Esophagus squamous epithelium (tissue), 4 donors: ENCODE data around the gene CHST11.

Source experiments
- POLR2A ChIP-seq, 4 donors: fragments of 450-650 bp; IDR thresholded peaks; one replicate each; pipeline ENCODE4 v1.6.1; 2017; ENCODE audit warnings: antibody characterized with exemption in 4 of 4, mild to moderate bottlenecking in 4 of 4, moderate library complexity in 3 of 4
- TF ChIP-seq, protein P1 (sequence below), 6 experiments: fragments of 450-650 bp in 4 of 6; fragments of 200-600 bp in 2 of 6; sonication (generic) in 2 of 6; IDR thresholded peaks; one replicate each; pipeline ENCODE4 v1.5.1; 2016 to 2019; ENCODE audit warnings: antibody characterized with exemption in 6 of 6, mild to moderate bottlenecking in 4 of 6, moderate library complexity in 4 of 6

GRCh38 chr12:104508752-104509446, 52.2 kb downstream of the CHST11 start:
- TF ChIP-seq, protein P1, sequence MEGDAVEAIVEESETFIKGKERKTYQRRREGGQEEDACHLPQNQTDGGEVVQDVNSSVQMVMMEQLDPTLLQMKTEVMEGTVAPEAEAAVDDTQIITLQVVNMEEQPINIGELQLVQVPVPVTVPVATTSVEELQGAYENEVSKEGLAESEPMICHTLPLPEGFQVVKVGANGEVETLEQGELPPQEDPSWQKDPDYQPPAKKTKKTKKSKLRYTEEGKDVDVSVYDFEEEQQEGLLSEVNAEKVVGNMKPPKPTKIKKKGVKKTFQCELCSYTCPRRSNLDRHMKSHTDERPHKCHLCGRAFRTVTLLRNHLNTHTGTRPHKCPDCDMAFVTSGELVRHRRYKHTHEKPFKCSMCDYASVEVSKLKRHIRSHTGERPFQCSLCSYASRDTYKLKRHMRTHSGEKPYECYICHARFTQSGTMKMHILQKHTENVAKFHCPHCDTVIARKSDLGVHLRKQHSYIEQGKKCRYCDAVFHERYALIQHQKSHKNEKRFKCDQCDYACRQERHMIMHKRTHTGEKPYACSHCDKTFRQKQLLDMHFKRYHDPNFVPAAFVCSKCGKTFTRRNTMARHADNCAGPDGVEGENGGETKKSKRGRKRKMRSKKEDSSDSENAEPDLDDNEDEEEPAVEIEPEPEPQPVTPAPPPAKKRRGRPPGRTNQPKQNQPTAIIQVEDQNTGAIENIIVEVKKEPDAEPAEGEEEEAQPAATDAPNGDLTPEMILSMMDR (IDR thresholded peaks at IDR 0.05), result no peak
- TF ChIP-seq POLR2A (IDR thresholded peaks at IDR 0.05), result no peak
